Fibroblast of lung (primary cell): ENCODE data around the gene LIPM.

Experiments
- EZH2 ChIP-seq: IDR thresholded peaks from 2 replicates; pipeline ENCODE4 v1.5.1; 2012; ENCODE audit warnings: low read length, control low read depth, mild to moderate bottlenecking; ENCODE audit errors: missing control alignments
- TF ChIP-seq, protein P1 (sequence below), 2 donors: IDR thresholded peaks in 1 of 2; conservative IDR thresholded peaks in 1 of 2; 1 replicate in 1 of 2; 2 replicates in 1 of 2; pipeline ENCODE4 v1.5.1; 2011 to 2012; ENCODE audit warnings: low read length in 2 of 2, control low read depth in 1 of 2, inconsistent platforms in 1 of 2, low read depth in 1 of 2, mild to moderate bottlenecking in 1 of 2

DNA sequence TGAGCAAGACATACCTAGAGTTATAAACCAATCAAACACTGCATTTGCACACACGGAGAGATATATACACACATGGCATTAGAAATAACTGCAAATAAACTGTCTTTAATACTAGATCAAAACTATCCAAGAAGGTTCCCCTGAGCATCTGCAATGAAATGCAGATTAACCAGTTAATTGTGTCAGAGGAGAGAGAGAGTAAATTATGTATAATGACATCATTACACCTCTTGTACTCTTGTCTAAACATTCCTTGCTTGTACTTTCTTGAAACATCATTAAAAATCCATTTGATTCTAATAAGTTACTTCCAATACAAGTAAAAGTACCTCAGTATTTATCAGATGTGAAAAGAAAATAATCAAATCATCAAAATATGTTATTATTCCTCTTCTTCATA lies 48.2 kb downstream of the LIPM start:
- TF ChIP-seq, protein P1, sequence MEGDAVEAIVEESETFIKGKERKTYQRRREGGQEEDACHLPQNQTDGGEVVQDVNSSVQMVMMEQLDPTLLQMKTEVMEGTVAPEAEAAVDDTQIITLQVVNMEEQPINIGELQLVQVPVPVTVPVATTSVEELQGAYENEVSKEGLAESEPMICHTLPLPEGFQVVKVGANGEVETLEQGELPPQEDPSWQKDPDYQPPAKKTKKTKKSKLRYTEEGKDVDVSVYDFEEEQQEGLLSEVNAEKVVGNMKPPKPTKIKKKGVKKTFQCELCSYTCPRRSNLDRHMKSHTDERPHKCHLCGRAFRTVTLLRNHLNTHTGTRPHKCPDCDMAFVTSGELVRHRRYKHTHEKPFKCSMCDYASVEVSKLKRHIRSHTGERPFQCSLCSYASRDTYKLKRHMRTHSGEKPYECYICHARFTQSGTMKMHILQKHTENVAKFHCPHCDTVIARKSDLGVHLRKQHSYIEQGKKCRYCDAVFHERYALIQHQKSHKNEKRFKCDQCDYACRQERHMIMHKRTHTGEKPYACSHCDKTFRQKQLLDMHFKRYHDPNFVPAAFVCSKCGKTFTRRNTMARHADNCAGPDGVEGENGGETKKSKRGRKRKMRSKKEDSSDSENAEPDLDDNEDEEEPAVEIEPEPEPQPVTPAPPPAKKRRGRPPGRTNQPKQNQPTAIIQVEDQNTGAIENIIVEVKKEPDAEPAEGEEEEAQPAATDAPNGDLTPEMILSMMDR (conservative IDR thresholded peaks at IDR 0.05 in 1 of 2, IDR thresholded peaks at IDR 0.05 in 1 of 2; ENCODE audit: low read depth in 1 of 2, low read length in 2 of 2) = no peak
- TF ChIP-seq EZH2 = no peak
